ENCODE data around the gene DOC2A. TPM values are rescaled to one million over a fixed set of nuclear protein-coding genes. Genes with fewer than 3 reads are reported as not detected.
"Not testable (repeated sequence)": the region's sequence is repeated elsewhere in the genome, so short reads cannot be mapped to it uniquely, and the experiment has no call there.

The DOC2A gene
- total RNA-seq, 2 donors from 2014 or later = 3.0 to 6.4 TPM

DNA sequence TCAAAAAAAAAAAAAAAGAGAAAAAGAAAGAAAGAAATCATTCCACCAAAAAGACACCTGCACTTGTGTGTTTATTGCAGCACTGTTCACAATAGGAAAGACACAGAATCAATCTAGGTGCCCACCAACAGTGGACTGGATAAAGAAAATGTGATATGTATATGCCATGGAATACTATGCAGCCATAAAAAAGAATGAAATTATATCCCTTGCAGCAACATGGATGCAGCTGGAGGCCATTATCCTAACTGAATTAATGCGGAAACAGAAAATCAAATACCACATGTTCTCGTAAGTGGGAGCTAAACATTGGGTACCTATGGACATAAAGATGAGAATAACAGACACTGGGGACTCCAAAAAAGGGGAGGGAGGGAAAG lies 6.4 kb upstream of the DOC2A start:
- no peaks in the 10 kb centered on the region for H3K36me3 ChIP-seq
- intact Hi-C loops (cut with DNase I) = no loop called here
- H3K4me1 ChIP-seq (replicated peaks) = no peaks in the 10 kb centered on the region
- H3K27ac ChIP-seq = no peak overlapping the region
- TF ChIP-seq, protein P1, sequence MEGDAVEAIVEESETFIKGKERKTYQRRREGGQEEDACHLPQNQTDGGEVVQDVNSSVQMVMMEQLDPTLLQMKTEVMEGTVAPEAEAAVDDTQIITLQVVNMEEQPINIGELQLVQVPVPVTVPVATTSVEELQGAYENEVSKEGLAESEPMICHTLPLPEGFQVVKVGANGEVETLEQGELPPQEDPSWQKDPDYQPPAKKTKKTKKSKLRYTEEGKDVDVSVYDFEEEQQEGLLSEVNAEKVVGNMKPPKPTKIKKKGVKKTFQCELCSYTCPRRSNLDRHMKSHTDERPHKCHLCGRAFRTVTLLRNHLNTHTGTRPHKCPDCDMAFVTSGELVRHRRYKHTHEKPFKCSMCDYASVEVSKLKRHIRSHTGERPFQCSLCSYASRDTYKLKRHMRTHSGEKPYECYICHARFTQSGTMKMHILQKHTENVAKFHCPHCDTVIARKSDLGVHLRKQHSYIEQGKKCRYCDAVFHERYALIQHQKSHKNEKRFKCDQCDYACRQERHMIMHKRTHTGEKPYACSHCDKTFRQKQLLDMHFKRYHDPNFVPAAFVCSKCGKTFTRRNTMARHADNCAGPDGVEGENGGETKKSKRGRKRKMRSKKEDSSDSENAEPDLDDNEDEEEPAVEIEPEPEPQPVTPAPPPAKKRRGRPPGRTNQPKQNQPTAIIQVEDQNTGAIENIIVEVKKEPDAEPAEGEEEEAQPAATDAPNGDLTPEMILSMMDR (IDR thresholded peaks at IDR 0.05) = no peak
- TF ChIP-seq POLR2A (IDR thresholded peaks at IDR 0.05) (no peak), POLR2AphosphoS5 (IDR thresholded peaks at IDR 0.05) (no peak)
- H3K9me3 ChIP-seq = no peaks in the 10 kb centered on the region
- 97% methylated on average over 2 of the region's 2 CpGs for WGBS
- H3K27me3 ChIP-seq (replicated peaks; ENCODE audit: insufficient read depth) = no peaks in the 10 kb centered on the region
- DNase-seq (ENCODE audit: low spot score) = no peak
- H3K4me3 ChIP-seq = no peak overlapping the region

DNA sequence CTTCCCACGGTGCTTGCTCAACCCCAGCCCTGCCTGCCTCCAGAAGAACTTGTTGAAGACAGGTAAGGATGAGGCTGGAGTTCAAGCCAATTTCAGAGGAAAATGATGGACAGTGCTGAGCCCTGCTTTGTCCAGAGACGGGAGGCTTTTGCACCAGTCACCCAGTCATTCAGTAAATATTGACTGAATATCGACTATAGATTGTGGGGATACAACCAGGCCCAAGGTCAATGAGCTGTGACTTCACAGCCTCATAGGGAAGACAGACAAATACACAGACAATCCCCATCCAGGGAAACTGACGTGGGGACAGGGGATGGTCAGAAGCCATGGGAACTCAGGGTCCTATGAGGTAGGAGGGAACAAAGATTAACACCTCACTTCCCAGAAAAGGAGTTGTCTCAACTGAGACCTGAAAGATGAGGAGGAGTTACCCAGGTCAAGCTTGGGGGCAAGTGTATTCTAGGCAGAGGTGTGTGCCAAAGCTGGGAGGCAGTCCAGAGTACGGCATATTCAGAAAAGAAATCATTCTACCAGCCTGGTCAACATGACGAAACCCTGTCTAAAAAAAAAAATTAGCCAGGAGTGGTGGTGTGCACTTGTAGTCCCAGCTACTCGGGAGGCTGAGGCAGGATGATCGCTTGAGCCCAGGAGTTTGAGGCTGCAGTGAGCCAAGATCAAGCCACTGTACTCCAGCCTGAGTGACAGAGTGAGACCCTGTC lies 5.9 kb upstream of the DOC2A start:
- TF ChIP-seq, protein P1 (IDR thresholded peaks at IDR 0.05) = no peak
- no peak for TF ChIP-seq POLR2A (IDR thresholded peaks at IDR 0.05)
- no peak for TF ChIP-seq POLR2AphosphoS5 (IDR thresholded peaks at IDR 0.05)
- H3K36me3 ChIP-seq = no peaks in the 10 kb centered on the region
- no peaks in the 10 kb centered on the region for H3K4me1 ChIP-seq (replicated peaks)
- intact Hi-C loops (cut with DNase I) = no loop called here
- no peaks in the 10 kb centered on the region for H3K27me3 ChIP-seq (replicated peaks; ENCODE audit: insufficient read depth)
- no peak for DNase-seq (ENCODE audit: low spot score)
- no peak overlapping the region for H3K27ac ChIP-seq
- whole genome bisulfite sequencing = 72% methylated on average over 8 of the region's 8 CpGs
- no peak overlapping the region for H3K4me3 ChIP-seq
- H3K9me3 ChIP-seq = no peaks in the 10 kb centered on the region

DNA sequence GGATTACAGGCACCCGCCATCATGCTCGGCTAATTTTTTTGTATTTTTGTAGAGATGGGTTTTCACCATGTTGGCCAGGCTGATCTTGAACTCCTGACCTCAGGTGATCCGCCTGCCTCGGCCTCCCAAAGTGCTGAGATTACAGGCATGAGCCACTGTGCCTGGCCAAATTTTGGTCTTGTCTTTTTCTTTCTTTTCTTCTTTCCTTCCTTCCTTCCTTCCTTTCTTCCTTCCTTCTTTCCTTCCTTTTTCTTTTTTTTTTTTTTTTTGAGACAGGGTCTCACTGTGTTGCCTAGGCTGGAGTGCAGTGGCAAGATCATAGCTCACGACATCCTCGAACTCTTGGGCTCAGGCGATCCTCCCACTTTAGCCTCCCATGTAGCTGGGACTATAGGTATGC lies 4.6 kb upstream of the DOC2A start:
- H3K4me1 ChIP-seq (replicated peaks); H3K4me3 ChIP-seq; H3K9me3 ChIP-seq; H3K27me3 ChIP-seq (replicated peaks; ENCODE audit: insufficient read depth); H3K27ac ChIP-seq; H3K36me3 ChIP-seq; intact Hi-C loops (cut with DNase I); DNase-seq (ENCODE audit: low spot score): not testable (repeated sequence)
- 92% methylated on average over 7 of the region's 7 CpGs for WGBS

DNA sequence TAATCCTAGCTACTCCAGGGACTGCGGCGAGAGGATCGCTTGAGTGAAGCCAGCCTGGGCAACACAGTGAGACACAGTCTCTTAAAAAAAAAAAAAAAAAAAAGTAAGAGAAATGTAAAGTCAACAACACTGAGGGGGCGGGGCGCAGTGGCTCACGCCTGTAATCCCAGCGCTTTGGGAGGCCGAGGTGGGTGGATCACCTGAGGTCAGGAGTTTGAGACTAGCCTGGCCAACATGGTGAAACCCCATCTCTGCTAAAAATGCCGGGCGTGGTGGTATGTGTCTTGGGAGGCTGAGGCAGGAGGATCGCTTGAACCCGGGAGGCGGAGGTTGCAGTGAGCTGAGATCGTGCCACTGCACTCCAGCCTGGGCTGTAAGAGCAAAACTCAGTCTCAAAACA lies 1.8 kb upstream of the DOC2A start:
- H3K27ac ChIP-seq; H3K9me3 ChIP-seq; H3K36me3 ChIP-seq; H3K4me1 ChIP-seq (replicated peaks); H3K4me3 ChIP-seq; DNase-seq (ENCODE audit: low spot score); intact Hi-C loops (cut with DNase I): not testable (repeated sequence)
- peaks cover 13% of the 10 kb centered on the region for H3K27me3 ChIP-seq (replicated peaks; ENCODE audit: insufficient read depth)
- 82% methylated on average over 14 of the region's 14 CpGs for WGBS

DNA sequence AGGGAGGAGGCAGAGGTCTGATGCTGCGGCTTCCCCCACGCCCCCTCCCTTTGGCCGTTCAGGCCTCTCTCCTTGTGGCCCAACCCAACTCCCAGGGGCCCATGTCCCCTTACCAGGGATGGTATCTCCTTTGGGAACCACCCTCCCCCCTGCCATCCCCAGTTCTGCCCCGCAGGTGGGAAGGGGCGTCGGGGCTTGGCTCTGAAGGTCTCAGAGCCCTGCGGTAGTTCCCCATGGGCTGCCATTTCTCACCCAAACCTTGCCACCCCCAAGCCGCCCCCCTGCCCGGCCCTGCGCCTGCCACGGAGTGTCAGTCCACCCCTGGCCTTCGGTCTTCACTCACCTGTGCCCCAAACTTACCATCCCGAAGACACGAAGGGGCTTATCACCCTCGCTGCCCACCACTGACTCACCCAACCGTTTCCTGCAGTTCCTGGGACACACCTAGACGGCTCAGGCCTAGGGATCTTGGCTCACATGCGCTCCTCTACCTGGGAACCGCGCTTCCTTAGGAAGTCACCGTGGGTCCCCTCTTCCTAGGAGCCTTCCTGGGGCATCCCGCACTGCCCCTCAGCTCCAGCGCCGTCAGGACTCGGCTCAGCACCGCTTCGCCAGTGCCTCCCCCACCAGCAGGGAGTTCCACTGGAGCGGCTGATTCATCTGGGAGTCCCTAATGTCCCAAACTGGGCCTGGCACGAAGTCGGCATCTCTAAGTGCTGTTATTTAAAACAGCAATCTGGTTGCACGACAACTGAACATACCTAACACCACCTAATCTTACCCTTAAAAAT lies 1.1 kb upstream of the DOC2A start:
- Histone ChIP-seq H3K27ac (no peak overlapping the region), H3K4me3 (no peak overlapping the region), H3K36me3 (no peaks in the 10 kb centered on the region), H3K4me1 (replicated peaks) (no peaks in the 10 kb centered on the region), H3K9me3 (no peaks in the 10 kb centered on the region), H3K27me3 (replicated peaks; ENCODE audit: insufficient read depth) (peaks cover 13% of the 10 kb centered on the region)
- intact Hi-C loops (cut with DNase I) = no loop called here
- TF ChIP-seq POLR2AphosphoS5 (IDR thresholded peaks at IDR 0.05) (no peak), POLR2A (IDR thresholded peaks at IDR 0.05) (no peak)
- TF ChIP-seq, protein P1 (IDR thresholded peaks at IDR 0.05) = no peak
- 28% methylated on average over 29 of the region's 31 CpGs for WGBS
- DNase-seq (ENCODE audit: low spot score) = no peak
